Adipocyte (in vitro differentiated cells): Measurements from ENCODE around the gene ZNF121.

ENCODE experiments used
- DNase-seq: peaks from one replicate; pipeline ENCODE4 v3.0.0-alpha.2; 2015; ENCODE audit warnings: low read depth
- H3K27me3 ChIP-seq: replicated peaks from 2 replicates; pipeline ENCODE4 v1.7.0; 2013; ENCODE audit warnings: mild to moderate bottlenecking, low read length, moderate library complexity; ENCODE audit not compliant: control insufficient read depth, insufficient read depth
- H3K36me3 ChIP-seq: 2 replicates; pipeline ENCODE4 v1.7.0; 2013; ENCODE audit warnings: low read length, mild to moderate bottlenecking, moderate library complexity; ENCODE audit not compliant: control insufficient read depth, insufficient read depth, severe bottlenecking
- H3K4me1 ChIP-seq: 2 replicates; pipeline ENCODE4 v1.7.0; 2013; ENCODE audit warnings: mild to moderate bottlenecking, low read length, moderate library complexity; ENCODE audit not compliant: control insufficient read depth, insufficient read depth
- H3K4me3 ChIP-seq: 2 replicates; pipeline ENCODE4 v1.7.0; 2013; ENCODE audit warnings: mild to moderate bottlenecking, low read length, moderate library complexity
- H3K9ac ChIP-seq: 2 replicates; pipeline ENCODE4 v1.7.0; 2013; ENCODE audit warnings: mild to moderate bottlenecking, low read length, moderate library complexity
- H3K9me3 ChIP-seq: 2 replicates; pipeline ENCODE4 v1.7.0; 2013; ENCODE audit warnings: mild to moderate bottlenecking, low read length, moderate library complexity; ENCODE audit not compliant: control insufficient read depth

ZNF121 gene

GRCh38 chr19:9538183-9539058 is 45.9 kb downstream of the ZNF121 start, which contains the start of gene ZNF426:
ZNF426 (minus strand) TSS chr19:9538645; CDS start chr19:9536232, 2,413 bp downstream.
- H3K27me3 ChIP-seq: no peaks in the 10 kb centered on the region
- peaks cover 28% of the 10 kb centered on the region for H3K36me3 ChIP-seq
- peak; percentile 96 for DNase-seq
- H3K9ac ChIP-seq: peak within 1 kb of the TSS; percentile 98
- peaks cover 15% of the 10 kb centered on the region for H3K4me1 ChIP-seq
- peak within 1 kb of the TSS; percentile 96 for H3K4me3 ChIP-seq
- H3K9me3 ChIP-seq: peaks cover 33% of the 10 kb centered on the region

GRCh38 chr19:9535934-9536333 is 48.4 kb downstream of the ZNF121 start:
- Histone ChIP-seq H3K36me3 (peaks cover 53% of the 10 kb centered on the region), H3K27me3 (no peaks in the 10 kb centered on the region), H3K9ac (no peak overlapping the region), H3K4me1 (peaks cover 15% of the 10 kb centered on the region), H3K4me3 (peak overlapping the region; percentile 96), H3K9me3 (peaks cover 58% of the 10 kb centered on the region)
- DNase-seq: no peak

- Histone ChIP-seq H3K4me3 (peak overlapping the region; percentile 67), H3K4me1 (no peaks in the 10 kb centered on the region), H3K9ac (no peak overlapping the region), H3K27me3 (no peaks in the 10 kb centered on the region), H3K9me3 (peaks cover 98% of the 10 kb centered on the region), H3K36me3 (peaks cover 93% of the 10 kb centered on the region)
- no peak for DNase-seq
Observed at GRCh38 chr19:9531933-9532332, 52.4 kb downstream of the ZNF121 start.

- peak; percentile 1 for DNase-seq
- H3K9me3 ChIP-seq: peaks cover 96% of the 10 kb centered on the region
- peaks cover 91% of the 10 kb centered on the region for H3K36me3 ChIP-seq
- H3K9ac ChIP-seq: no peak overlapping the region
- H3K4me3 ChIP-seq: peak overlapping the region; percentile 55
- H3K4me1 ChIP-seq: no peaks in the 10 kb centered on the region
- H3K27me3 ChIP-seq: no peaks in the 10 kb centered on the region
Observed at GRCh38 chr19:9528757-9529336, 55.5 kb downstream of the ZNF121 start.

- Histone ChIP-seq H3K9me3 (peaks cover 96% of the 10 kb centered on the region), H3K27me3 (no peaks in the 10 kb centered on the region), H3K9ac (no peak overlapping the region), H3K36me3 (peaks cover 48% of the 10 kb centered on the region), H3K4me3 (peak overlapping the region; percentile 73), H3K4me1 (no peaks in the 10 kb centered on the region)
- peak; percentile 1 for DNase-seq
Observed at GRCh38 chr19:9523885-9524474, 60.3 kb downstream of the ZNF121 start.
